Fibroblast of mammary gland (primary cell): Measurements from ENCODE around the gene GNL1.
"Not testable (repeated sequence)": the region's sequence is repeated elsewhere in the genome, so short reads cannot be mapped to it uniquely, and the experiment has no call there.

ENCODE experiments used
- DNase-seq: peaks from one replicate; pipeline ENCODE4 v3.0.0-alpha.2; 2010; ENCODE audit warnings: low read depth
- H3K4me3 ChIP-seq: 2 replicates; pipeline ENCODE4 v1.5.1; 2011; ENCODE audit warnings: low read depth, mild to moderate bottlenecking, low read length, moderate library complexity; ENCODE audit not compliant: control insufficient read depth
- CTCF ChIP-seq: conservative IDR thresholded peaks from 2 replicates; pipeline ENCODE4 v1.5.1; 2011; ENCODE audit warnings: low read depth, low read length, inconsistent platforms; ENCODE audit not compliant: control insufficient read depth, insufficient read depth

The GNL1 gene

GRCh38 chr6:30507849-30508827 is 48.2 kb downstream of the GNL1 start:
- no peak for TF ChIP-seq CTCF
- DNase-seq, result no peak
- no peak overlapping the region for H3K4me3 ChIP-seq

- TF ChIP-seq CTCF, result no peak
- peak; percentile 48 for DNase-seq
- H3K4me3 ChIP-seq, result no peak overlapping the region
These were observed 55.6 kb downstream of the GNL1 start for GRCh38 chr6:30500421-30501355.

GRCh38 chr6:30498705-30499104 is 57.6 kb downstream of the GNL1 start:
- not testable (repeated sequence) for H3K4me3 ChIP-seq, DNase-seq

GRCh38 chr6:30497714-30498113 is 58.6 kb downstream of the GNL1 start:
- no peak for TF ChIP-seq CTCF
- no peak overlapping the region for H3K4me3 ChIP-seq
- no peak for DNase-seq

- not testable (repeated sequence) for DNase-seq
These were observed 59.1 kb downstream of the GNL1 start for GRCh38 chr6:30497261-30497599.

GRCh38 chr6:30495993-30496392 is 60.3 kb downstream of the GNL1 start:
- no peak overlapping the region for H3K4me3 ChIP-seq
- TF ChIP-seq CTCF, result no peak
- DNase-seq, result no peak

More at GRCh38 chr6:30497261-30497599, 59.1 kb downstream of the GNL1 start:
- H3K4me3 ChIP-seq, result not testable (repeated sequence)

- H3K4me3 ChIP-seq, DNase-seq: not testable (repeated sequence)
These were observed 61.2 kb downstream of the GNL1 start for GRCh38 chr6:30495060-30495459.

- no peak overlapping the region for H3K4me3 ChIP-seq
- DNase-seq, result no peak
- no peak for TF ChIP-seq CTCF
These were observed 61.9 kb downstream of the GNL1 start for GRCh38 chr6:30494291-30494861.
